NCI-H510A (cell line): ENCODE results near the gene ADGRG3.

ENCODE experiments used
- DNase-seq: peaks from one replicate; lab custom pipeline; 2025; lab: John Stamatoyannopoulos, UW

Gene ADGRG3, protein sequence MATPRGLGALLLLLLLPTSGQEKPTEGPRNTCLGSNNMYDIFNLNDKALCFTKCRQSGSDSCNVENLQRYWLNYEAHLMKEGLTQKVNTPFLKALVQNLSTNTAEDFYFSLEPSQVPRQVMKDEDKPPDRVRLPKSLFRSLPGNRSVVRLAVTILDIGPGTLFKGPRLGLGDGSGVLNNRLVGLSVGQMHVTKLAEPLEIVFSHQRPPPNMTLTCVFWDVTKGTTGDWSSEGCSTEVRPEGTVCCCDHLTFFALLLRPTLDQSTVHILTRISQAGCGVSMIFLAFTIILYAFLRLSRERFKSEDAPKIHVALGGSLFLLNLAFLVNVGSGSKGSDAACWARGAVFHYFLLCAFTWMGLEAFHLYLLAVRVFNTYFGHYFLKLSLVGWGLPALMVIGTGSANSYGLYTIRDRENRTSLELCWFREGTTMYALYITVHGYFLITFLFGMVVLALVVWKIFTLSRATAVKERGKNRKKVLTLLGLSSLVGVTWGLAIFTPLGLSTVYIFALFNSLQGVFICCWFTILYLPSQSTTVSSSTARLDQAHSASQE

DNA sequence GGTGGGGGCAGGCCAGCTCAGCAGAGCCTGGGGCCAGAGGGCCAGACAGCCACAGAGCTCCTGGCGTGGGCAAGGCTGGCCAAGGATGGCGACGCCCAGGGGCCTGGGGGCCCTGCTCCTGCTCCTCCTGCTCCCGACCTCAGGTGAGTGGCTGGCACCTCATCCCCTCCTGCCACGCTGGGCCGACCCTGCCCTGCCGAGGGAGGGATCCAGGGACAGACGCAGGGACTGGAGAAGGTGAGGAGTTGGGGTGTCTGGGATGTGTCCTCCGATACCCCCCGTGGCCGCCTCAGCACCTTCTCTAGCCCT, at the start of gene ADGRG3:
Gene ADGRG3, plus strand, starts transcription at position 44 of the 309 bp plus-strand sequence. Its CDS starts 42 bp downstream, at position 86.
- no peak for DNase-seq

DNA sequence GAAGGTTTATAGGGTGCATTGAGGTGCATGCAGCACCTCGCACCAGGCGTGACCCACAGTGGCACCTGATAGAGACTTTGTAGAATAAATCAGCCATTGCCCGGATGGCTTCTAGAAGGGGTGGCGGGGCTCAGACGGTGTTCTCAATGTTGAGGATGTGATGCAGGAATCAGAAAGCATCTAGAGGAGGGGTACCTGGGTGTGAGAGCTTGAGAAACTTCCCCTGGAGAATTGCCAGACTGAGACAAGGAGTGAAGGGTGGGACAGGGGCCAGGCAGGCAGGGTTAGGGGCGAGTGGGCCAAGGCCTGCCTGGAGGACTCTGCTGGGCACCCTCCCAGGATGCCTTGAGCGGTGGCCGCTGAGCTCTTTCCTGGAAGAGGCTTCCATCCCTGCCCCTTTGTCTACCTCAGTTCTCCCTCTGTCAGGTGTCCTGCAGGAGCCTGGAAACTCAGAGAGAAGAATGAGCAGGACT, 48.9 kb upstream of the ADGRG3 start:
- DNase-seq: no peak

- peak; percentile 95 for DNase-seq
These were observed 48.3 kb upstream of the ADGRG3 start for GRCh38 chr16:57619606-57620334.

DNA sequence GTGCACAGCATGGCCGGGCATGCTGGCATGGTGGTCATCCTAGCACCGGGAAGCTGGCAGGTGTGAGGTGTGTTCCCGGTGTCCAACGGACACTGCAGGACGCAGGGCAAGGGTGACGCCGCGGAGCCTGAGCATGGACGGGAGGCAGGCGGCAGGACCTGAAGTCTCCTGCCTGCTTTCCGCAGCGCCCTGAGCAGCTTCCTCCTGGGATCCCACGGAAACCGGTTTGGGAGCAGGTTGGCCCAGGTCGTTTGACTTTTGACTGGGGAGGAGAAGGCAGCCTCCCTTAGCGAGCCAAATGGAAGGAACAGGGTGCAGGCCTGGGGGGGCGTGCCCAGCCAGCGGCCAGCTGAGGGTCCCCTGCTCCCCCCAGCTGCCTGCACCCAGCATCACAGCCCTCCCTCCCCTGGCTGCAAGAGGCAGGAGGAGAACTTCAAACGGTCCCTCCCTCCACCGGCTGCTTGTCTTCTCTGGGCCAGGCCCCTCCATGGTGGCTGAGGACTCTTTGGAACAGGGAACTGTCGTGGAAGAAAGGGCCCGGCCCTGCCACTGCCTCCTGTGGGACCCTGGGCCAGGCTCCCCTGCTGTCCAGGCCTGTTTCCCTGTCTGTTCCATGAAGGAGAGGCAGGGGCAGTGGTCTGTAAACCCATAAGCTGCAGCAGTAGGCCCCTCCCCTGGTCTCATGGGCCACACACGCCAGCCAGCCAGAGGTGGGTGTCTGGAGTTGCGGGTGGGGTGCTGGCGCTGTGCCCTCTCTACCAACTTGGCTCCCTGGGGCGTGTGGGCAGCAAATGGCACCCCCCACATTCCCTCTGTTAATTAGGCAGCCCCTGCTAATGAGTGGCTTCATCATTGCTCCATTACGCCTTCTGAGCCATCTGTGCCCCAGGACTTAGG, 47.5 kb upstream of the ADGRG3 start:
- DNase-seq: peak; percentile 58

DNA sequence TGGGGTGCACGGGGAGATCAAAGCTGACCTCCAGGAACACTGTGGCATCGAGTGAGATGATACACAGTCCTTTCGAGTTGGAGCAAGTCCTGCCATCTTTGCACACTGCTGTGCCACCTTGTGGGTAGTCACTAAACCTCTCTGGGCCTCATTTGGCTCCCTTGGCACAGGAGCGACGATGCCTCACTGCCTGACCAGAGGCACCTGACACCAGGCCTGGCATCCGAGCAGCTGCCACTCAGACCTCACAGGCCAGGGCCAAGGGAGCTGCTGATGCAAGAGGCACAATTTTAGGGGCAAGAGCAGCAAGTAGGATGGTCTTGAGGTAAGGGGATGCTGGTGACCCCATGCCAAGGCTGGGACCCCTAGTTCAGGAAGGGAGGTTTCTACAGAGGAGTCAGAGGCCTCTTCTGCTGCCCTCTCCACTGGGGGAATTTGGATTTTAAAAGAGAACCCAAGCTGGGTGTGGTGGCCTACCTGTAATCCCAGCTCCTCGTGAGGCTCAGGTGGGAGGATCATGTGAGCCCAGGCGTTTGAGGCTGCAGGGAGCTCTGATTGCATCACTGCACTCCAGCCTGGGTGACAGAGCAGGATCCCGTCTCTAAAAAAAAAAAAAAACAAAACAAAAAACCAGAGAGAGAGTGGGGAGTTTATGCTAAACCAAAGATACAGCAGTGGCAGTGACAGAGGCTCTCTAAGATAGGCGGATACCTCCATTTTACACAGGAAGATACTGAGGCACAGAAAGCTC, 46.4 kb upstream of the ADGRG3 start:
- DNase-seq: no peak

GRCh38 chr16:57622361-57623250, 45.5 kb upstream of the ADGRG3 start:
- DNase-seq: no peak

DNA sequence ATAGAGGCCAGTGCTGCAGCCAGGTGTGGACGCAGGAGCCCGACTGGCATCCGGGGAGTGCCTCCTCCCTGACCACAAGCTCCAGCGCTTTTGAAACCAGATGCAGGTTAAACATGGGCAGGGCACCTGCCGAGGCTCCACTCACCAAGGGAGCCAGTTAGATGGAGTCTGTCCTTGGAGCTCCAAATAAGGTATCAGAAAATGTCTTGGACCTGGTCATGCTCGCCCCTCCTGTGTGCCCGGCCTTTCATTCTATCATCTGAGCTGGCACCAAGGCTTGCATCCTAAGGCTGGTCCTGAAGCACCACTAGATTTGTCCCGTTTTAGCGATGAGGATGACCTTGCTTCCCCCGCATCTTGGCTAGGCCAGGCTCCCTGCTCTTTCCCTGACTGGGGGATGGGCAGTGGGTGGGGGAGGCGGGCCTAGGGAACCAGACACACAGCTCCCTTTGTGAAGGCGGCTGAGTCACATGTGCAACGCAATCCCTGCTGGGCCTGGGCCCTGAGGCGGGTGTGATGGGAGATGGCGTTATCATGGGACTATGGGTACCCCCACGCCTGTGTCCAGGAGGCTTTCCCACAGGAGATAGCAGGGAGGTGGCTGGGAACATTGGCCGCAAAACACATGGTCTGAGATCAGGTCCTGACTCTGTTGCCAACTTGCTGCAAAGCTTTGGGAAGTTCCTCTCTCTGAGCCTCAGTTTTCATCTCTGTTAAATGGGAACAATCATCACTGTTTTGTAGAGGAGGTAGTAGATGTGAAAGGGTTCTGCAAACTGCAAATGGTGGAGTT, 44.7 kb upstream of the ADGRG3 start:
- DNase-seq: peak; percentile 77

DNA sequence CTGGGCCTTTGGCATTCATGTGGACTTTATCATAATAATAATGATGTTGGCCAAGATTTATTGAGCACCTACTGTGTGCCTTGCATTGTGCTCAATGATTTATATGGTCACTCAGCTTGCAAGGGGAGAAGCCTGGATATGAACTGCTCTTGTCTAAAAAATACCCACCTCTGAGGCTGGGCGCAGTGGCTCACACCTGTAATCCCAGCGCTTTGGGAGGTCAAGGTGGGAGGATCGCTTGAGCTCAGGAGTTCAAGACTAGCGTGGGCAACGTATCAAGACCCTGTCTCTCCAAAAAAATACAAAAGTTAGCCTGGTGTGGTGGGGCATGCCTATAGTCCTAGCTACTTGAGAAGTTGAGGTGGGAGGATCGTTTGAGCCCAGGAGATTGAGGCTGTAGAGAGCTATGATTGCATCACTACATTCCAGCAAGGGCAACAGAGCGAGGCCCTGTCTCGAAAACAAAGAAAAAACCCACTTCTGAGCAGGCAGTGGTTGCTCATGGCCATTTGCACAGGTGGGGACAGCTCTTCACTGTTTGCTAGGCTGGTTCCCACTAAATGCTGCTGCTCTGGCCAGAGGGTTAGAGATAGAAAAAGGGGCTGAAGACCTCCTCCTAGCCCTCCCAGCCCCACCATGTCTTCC, 43.9 kb upstream of the ADGRG3 start:
- no peak for DNase-seq

- no peak for DNase-seq
These were observed 43.2 kb upstream of the ADGRG3 start for GRCh38 chr16:57624806-57625500.

DNA sequence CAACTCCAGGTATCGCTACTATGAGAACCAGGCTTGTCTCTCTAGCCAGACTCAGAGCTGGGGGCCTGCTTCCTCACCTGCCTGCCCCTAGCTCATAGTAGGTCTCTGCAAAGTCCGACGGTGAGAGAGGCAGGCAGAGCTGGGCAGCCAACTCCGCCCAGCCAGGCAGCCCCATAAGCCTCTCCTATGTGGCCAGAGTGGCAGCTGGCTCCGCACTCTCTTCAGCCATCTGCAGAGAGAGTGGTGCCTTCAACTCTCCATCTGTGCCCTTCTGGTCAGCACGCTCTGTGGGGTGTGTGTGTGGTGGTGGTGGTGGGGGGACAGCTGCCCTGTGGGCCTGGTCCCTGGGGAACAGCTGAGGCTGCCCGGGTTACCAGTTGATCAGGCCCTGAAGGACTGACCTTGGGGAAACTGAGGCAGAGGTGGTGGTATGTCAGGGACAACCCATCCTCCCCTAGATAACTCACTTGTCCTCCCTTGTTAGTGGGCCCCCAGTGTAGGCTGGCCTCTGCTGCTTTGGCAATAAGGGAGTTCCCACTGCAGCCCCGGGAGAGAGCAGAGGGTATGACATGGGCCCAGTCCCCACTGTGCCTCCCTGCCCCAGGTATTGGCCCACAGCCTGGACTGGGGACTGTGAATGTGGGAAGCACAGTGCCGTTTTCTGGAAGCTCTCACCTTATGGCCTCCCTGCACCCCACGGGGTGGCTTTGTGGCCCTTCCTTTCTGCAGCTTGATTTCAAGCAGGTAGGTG, 41.5 kb upstream of the ADGRG3 start:
- DNase-seq: no peak

- DNase-seq: no peak
These were observed 40.8 kb upstream of the ADGRG3 start for GRCh38 chr16:57627184-57627871.

- peak; percentile 24 for DNase-seq
These were observed 39.9 kb upstream of the ADGRG3 start, which contains the start of gene ADGRG1 for GRCh38 chr16:57628008-57628781. Gene ADGRG1, plus strand, starts transcription at chr16:57628630. Its CDS starts 21,658 bp downstream, at chr16:57650288.

- DNase-seq: no peak
These were observed 39.3 kb upstream of the ADGRG3 start for GRCh38 chr16:57628783-57629293.

DNA sequence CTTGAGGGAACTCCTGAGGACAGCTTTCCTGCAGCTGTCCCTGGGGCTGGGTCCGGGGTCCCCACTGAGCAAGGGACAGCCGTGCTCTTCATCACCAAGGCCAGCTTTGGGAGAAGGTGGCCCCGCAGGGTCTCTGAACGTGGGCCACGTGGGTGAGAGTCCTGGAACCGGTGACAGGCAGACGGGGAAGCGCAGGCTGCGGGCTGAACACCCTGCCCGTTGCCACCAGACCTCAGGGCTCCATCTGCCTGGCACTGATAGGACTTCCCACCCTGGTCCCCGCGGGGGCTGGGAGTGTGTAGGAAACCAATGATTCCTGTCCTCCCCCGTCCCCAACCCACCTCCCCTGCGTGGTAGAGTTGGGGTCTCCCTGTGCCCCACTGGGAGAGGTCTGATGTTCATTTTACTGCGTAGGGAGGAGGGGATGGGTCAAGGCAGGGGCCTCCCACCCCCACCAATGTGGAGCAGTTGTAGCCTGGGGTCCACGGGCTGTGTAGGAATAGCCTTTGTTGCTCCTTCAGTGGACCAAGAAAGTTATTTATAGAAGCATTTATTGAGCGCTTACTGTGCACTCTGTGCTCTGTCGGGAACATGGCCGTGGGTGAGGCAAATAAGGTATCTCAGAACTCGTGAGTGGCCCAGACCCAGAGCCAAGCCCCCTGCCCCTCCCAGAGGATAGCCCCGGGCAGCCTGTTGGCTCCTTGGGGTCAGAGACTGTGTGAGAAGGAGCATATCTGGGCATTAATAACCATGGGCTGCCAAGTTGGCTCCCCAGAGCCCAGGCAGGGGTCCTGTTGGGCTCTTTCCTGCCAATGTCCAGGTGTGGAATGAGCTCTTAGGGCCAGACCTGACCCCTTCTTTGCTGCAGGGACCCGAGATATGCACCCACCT, 38.3 kb upstream of the ADGRG3 start:
- no peak for DNase-seq

GRCh38 chr16:57630407-57630797, 37.7 kb upstream of the ADGRG3 start:
- no peak for DNase-seq
